Naive B cell (primary cell): ENCODE measurements around the gene RABIF. TPM values are rescaled to one million over a fixed set of nuclear protein-coding genes. Genes with fewer than 3 reads are reported as not detected.
A peak's percentile ranks its signal among the peaks of the same experiment; 100 is the strongest.

Experiments
- ATAC-seq, 2 donors: fragments of 150-1000 bp; cut with Tn5 transposase; 2 replicates each; pipeline ENCODE4 v1.10.0; 2021; ENCODE audit warnings: low read depth in 2 of 2, mild to moderate bottlenecking in 2 of 2, moderate library complexity in 2 of 2
- DNase-seq: peaks from one replicate; pipeline ENCODE4 v3.0.0; 2022
- H3K27ac Mint-ChIP-seq, 6 donors: one replicate each; pipeline ENCODE4 v1.8.0; 2020 to 2022; ENCODE audit warnings: mild to moderate bottlenecking in 6 of 6, mixed read lengths in 6 of 6, moderate library complexity in 5 of 6, inconsistent platforms in 2 of 6
- H3K27me3 Mint-ChIP-seq, 3 donors: one replicate each; pipeline ENCODE4 v1.8.0; 2021 to 2022; ENCODE audit warnings: mixed read lengths in 3 of 3, mild to moderate bottlenecking in 1 of 3
- H3K36me3 Mint-ChIP-seq, 2 donors: one replicate each; pipeline ENCODE4 v1.8.0; 2020 to 2022; ENCODE audit warnings: mixed read lengths in 2 of 2, inconsistent platforms in 1 of 2, mild to moderate bottlenecking in 1 of 2
- H3K4me1 Mint-ChIP-seq, 3 donors: one replicate each; pipeline ENCODE4 v1.8.0; 2020 to 2022; ENCODE audit warnings: mixed read lengths in 3 of 3, inconsistent platforms in 1 of 3, mild to moderate bottlenecking in 1 of 3, moderate library complexity in 1 of 3
- H3K4me3 Mint-ChIP-seq, 8 donors: one replicate each; pipeline ENCODE4 v1.8.0; 2020 to 2022; ENCODE audit warnings: mild to moderate bottlenecking in 8 of 8, mixed read lengths in 8 of 8, moderate library complexity in 8 of 8, inconsistent platforms in 2 of 8
- H3K9me3 Mint-ChIP-seq, 7 donors: one replicate each; pipeline ENCODE4 v1.8.0; 2020 to 2022; ENCODE audit warnings: mixed read lengths in 7 of 7, mild to moderate bottlenecking in 5 of 7, inconsistent platforms in 2 of 7, moderate library complexity in 1 of 7
- polyA plus RNA-seq, 6 donors: library from polyadenylated mRNA; unstranded; fragments of 300-500 nt; fragmentation: Illumina TruSeq; gene quantifications; one replicate each; pipeline ENCODE4 v1.2.3, GENCODE V29; 2021; ENCODE audit warnings: low read depth in 6 of 6

The RABIF gene
- polyA plus RNA-seq, 6 donors from 2014 or later: 13.9 to 25.0 (median 19.1) TPM

DNA sequence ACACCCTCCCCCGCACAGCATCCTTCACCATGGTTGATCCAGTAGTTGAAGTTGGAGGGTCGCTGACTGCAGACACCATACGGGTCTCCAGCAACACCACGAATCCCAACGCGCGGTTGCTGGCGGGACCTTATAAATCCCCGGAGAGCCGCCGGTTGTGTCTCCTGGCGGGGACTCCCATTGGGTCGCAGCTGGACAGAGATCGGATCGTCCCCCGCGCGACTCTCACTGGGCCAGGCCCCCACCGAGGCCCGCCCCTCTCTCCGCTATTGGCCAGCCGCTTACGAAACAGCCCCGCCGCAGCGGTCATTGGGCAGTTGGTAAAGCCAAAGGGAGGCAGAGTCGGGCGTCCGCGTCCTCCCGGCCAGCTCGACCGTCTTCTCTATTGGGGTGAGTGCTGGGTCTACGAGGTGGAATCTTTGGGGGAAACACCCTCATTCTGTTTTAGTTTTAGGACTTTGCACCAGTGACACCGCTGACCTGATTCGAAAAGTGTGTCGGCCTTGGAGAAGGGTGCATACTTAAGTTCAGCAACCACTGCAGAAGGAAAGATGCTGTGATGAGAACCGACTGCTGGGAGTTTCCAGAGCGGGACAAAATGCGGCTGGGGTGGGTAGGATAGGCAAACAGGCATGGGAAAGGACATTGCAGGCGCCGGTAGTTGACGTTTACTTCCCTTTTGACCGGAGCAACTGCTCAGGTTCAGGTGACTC, 27.4 kb downstream of the RABIF start:
- Mint-ChIP-seq H3K27ac (peak overlapping the region in 2 of 6 donors; percentile 38 to 55), H3K4me3 (peak overlapping the region; percentile 85 to 94 (median 92)), H3K4me1 (peaks cover 16 to 18% (median 16%) of the 10 kb centered on the region in 3 donors), H3K9me3 (no peaks in the 10 kb centered on the region), H3K36me3 (no peaks in the 10 kb centered on the region), H3K27me3 (peaks cover 13 to 51% (median 32%) of the 10 kb centered on the region in 3 donors)
- DNase-seq (peak; percentile 47), ATAC-seq (peak; percentile 75 to 78)

DNA sequence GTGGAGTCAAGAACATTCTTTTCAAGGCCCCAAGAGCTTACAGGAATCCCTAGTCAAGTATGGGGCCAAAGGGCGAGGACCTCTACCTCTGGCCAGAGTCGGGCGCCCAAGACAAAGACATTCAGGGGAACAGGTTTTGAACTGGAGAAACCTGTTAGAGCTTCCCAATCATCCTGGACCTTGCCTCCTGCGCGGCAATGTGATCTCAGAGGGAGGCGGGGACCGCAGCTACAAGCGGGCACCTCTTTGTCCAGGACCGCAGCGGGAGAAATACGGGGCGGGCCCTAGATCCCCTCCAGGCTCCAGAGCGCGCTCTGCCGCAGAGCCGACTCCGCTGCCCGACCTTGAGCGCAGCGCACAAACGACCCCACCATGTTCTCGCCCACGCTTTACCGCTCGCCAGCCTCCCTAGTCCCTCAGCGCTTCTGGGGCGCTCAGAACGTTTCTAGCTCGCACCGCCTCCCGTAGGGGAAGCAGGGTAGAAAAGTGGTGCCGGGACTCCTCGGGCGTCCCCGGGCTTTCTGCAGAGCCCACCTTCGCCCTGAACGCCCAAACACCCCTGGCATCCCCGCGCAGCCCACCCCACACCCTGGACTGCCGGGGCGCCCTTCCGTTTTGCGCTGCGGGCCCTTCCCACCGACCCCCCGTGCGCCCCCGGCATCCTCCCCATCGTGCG, 28.1 kb downstream of the RABIF start:
- Mint-ChIP-seq H3K27me3 (peaks cover 13 to 44% (median 26%) of the 10 kb centered on the region in 3 donors), H3K27ac (peak overlapping the region in 1 of 6 donors; percentile 38), H3K4me1 (peaks cover 16 to 18% (median 16%) of the 10 kb centered on the region in 3 donors), H3K36me3 (no peaks in the 10 kb centered on the region), H3K9me3 (no peaks in the 10 kb centered on the region), H3K4me3 (peak overlapping the region; percentile 85 to 94 (median 92))
- DNase-seq (peak; percentile 23), ATAC-seq (peak; percentile 71 to 73)

DNA sequence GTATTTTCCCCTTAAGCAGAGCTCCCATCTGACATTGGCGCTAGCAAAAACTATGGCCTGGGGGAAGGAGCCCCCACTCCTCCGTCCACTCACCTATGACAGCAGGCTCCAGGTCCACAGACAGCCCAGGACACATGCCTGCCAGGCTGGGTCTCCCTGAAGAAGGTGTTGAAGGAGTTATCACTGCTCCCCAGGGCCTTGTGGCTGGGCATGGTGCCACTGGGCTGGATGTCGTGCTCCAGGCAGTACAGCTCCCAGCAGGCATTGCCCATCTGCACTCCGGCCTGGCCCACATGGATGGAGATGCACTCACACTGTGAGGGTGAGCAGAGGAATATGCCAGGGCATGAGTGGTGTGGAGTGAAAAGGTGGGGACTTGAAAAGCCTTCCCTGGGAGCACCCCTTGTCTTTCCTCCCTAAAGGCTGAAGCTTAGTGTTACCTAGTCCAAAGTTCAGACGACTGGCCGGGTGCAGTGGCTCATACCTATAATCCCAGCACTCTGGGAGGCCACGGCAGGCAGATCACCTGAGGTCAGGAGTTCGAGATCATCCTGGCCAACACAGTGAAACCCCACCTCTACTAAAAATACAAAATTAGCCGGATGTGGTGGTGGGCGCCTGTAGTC, 30.0 kb downstream of the RABIF start:
- DNase-seq (no peak), ATAC-seq (no peak)
- Mint-ChIP-seq H3K9me3 (no peaks in the 10 kb centered on the region), H3K4me3 (no peak overlapping the region), H3K4me1 (peaks cover 16 to 18% (median 16%) of the 10 kb centered on the region in 3 donors), H3K27me3 (peaks cover 0 to 26% (median 17%) of the 10 kb centered on the region in 3 donors), H3K27ac (peak overlapping the region in 1 of 6 donors; percentile 10), H3K36me3 (no peaks in the 10 kb centered on the region)

DNA sequence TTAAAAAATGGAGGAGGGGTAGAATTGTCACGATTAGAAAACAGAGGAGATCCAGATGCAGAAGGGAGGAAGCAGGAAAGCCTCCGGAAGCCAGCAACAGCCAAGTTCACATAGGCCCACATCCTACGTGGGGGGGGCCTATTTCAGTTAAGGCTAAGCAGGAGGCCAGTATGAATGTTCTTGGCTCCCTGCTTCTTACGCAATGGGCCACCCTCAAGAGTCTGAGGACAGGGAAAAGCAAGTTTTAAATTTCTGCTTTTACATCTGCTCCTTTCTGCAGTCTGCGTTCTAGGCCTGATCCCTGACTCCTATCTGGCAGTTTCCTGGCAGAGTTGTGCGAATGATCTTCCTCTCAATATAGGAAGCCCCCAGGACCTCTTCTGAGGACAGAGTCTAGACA, 30.6 kb downstream of the RABIF start:
- Mint-ChIP-seq H3K27ac (no peak overlapping the region), H3K4me1 (peaks cover 16 to 18% (median 16%) of the 10 kb centered on the region in 3 donors), H3K27me3 (peaks cover 0 to 26% (median 12%) of the 10 kb centered on the region in 3 donors), H3K9me3 (no peaks in the 10 kb centered on the region), H3K36me3 (no peaks in the 10 kb centered on the region), H3K4me3 (no peak overlapping the region)
- no peak for DNase-seq
- no peak for ATAC-seq

DNA sequence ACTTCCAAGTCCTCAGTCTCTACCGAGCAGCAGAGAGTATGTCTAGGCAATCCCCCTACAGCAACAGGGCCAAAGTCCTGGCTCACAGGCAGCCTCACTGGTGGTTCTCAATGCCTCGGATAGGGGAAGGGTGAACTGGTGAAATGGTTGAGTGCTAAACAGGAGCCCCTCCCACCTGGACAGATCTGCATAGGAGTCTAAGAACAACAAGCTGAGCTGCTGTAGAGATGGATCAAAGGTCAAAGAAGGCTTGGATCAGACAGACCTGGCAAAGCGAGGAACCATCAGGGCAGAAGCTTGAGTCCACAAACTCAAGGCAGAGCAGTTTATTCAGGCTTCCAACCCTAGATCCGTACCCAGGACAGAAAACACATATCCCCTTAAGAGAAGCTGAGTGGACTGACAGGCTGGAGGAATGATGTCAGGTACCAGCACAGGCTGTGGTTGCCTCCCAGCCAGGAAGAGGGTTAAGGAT, 31.8 kb downstream of the RABIF start:
- no peak overlapping the region for H3K27ac Mint-ChIP-seq

DNA sequence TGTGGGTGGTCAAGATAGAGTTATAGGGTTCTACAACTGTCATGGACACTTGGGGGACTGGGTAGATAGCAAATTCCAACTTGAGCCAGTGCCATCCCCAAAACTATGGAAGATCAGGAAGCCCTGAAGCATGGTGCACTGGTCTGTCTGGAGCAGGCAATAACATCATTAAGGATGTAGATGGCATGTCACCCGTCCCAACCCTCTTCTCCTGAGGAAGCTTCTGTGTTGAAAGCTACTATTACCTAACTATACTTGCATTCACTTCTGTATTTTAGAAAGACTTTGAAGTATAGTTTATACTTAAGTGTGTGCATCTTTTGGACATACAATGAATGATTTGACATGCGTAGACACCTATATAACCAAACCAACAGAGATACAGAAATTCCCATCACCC, 32.9 kb downstream of the RABIF start:
- no peaks in the 10 kb centered on the region for H3K36me3 Mint-ChIP-seq
- no peak for DNase-seq
- no peak overlapping the region for H3K27ac Mint-ChIP-seq
- H3K27me3 Mint-ChIP-seq: peaks cover 0 to 14% (median 3%) of the 10 kb centered on the region in 3 donors
- H3K4me1 Mint-ChIP-seq: peaks cover 4 to 11% (median 4%) of the 10 kb centered on the region in 3 donors
- no peak for ATAC-seq
- H3K9me3 Mint-ChIP-seq: no peaks in the 10 kb centered on the region
- no peak overlapping the region for H3K4me3 Mint-ChIP-seq

More for the DNA sequence above, 31.8 kb downstream of the RABIF start:
- peaks cover 16 to 18% (median 16%) of the 10 kb centered on the region in 3 donors for H3K4me1 Mint-ChIP-seq
- H3K27me3 Mint-ChIP-seq: peaks cover 0 to 26% (median 9%) of the 10 kb centered on the region in 3 donors
- H3K9me3 Mint-ChIP-seq: no peaks in the 10 kb centered on the region
- DNase-seq (no peak), ATAC-seq (no peak)
- H3K4me3 Mint-ChIP-seq: peak overlapping the region in 1 of 8 donors; percentile 65
- no peaks in the 10 kb centered on the region for H3K36me3 Mint-ChIP-seq

DNA sequence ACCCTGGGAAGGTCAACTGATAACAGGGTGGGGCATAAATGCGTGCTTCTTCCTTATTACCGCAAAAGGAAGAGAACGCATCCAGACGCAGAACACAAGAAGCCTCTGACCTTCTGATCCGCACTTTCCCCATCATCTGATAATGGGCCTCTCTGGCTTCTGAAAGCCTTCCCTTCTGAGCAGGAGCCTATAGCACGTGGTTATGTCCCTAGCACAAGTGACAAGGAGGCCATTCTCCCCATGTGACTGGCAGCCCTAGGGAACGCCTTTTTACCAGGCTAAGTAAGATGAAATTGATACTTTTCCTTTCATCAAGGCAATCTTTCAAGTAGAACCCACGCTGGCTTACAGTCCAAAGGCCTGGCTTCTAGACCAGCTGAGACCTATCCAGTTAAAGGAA, 34.2 kb downstream of the RABIF start:
- no peak for DNase-seq
- Mint-ChIP-seq H3K27me3 (peaks cover 0 to 7% (median 2%) of the 10 kb centered on the region in 3 donors), H3K4me3 (no peak overlapping the region), H3K36me3 (no peaks in the 10 kb centered on the region), H3K9me3 (no peaks in the 10 kb centered on the region), H3K4me1 (peaks cover 5 to 9% (median 6%) of the 10 kb centered on the region in 3 donors), H3K27ac (peak overlapping the region in 1 of 6 donors; percentile 61)
- ATAC-seq: no peak

DNA sequence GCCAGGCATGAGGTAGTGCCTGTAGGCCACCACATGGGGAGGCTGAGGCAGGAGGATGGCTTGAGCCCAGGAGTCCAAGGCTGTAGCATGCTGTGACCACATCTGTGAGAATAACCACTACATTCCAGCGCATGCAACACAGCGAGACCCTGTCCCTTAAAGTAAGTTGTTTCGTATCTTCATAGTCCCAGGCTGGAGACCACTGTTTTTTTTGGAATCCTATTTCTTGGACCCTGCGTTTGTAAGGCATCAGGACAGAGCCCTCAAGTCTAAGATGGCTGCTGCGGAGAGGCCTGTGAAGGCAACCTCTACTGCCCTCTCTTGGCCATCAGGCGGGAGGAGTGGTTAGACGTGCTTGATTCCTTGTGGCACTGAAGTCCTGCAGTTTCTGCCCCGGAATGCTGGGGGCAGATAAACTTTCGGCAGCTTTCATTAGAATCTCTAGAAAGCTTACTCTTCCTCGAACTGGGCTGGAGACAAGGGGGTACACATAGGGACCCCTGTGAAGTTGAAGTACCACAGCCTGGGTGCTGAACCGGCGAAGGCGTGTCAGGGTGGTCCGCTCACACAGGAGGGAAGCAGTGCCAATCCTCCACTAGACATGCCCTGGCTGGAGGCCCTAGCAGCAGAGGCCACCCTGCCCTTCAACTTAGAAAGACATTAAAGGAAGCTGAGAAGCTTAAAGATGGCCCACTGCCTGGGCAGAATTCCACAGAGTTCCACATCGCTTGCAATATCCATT, 36.6 kb downstream of the RABIF start:
- no peaks in the 10 kb centered on the region for H3K27me3 Mint-ChIP-seq
- H3K4me3 Mint-ChIP-seq: no peak overlapping the region
- DNase-seq: no peak
- no peaks in the 10 kb centered on the region for H3K9me3 Mint-ChIP-seq
- H3K27ac Mint-ChIP-seq: peak overlapping the region in 1 of 6 donors; percentile 33
- peak; percentile 32 to 50 for ATAC-seq
- no peaks in the 10 kb centered on the region for H3K36me3 Mint-ChIP-seq
- H3K4me1 Mint-ChIP-seq: peaks cover 6 to 14% (median 13%) of the 10 kb centered on the region in 3 donors

DNA sequence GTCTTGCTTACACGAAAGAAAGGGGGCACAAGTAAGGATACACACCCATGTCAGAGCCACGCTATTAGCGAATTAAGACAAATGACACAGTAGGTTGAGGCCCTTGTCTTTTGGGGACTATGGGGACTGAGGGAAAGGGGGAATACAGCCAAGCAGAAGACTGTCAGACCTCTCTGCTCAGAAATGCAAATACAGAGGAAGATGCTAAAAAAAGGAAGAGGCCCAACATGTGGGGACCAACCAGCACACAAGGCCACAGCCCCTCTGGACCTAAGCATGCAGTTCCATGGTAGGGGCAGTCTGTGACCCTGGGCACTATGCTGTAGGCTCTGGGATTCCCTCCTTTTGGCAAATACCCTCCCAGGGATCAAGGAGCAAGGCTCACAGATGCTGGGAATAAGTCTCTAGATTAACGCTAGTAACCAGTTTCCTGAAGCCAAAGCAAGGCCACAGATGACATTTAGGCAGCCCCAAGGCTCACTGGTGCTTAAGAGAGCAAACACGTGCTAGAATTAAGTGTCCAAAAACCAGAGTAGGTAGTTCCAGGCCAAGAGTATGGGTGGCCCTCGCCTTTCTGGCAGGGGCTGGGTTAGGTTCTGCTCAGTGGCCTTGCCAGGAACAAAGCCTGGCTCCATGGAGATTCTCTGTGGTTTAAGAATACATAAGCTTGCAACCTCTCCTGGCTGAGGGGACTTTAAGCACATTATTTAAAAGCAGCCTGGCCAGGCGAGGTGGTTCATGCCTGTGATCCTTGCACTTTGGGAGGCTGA, 38.2 kb downstream of the RABIF start:
- H3K27me3 Mint-ChIP-seq: peaks cover 0 to under 1% (median 0%) of the 10 kb centered on the region in 3 donors
- DNase-seq: no peak
- no peaks in the 10 kb centered on the region for H3K9me3 Mint-ChIP-seq
- H3K4me1 Mint-ChIP-seq: peaks cover 6 to 14% (median 13%) of the 10 kb centered on the region in 3 donors
- peak overlapping the region in 1 of 8 donors; percentile 16 for H3K4me3 Mint-ChIP-seq
- peak overlapping the region in 3 of 6 donors; percentile 1 to 80 (median 74) for H3K27ac Mint-ChIP-seq
- no peaks in the 10 kb centered on the region for H3K36me3 Mint-ChIP-seq
- ATAC-seq: no peak

DNA sequence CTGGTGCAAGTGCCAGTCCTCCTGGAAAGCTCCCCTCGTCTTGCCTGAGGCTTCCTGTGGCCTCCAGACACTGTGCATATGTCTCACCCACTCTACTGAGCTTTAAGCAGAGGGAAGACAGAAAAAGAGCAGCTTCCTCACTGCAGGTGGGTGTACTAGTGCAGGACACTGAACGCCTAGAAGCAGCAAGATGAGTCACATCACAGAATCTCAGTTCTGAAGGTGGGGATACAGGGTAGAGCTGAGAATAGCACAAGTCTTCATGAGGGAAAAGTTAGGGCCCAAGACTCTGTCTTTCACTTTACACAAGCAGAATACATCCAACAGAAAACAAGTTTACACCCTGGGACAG, 40.8 kb downstream of the RABIF start:
- ATAC-seq (peak; percentile 30 to 55), DNase-seq (no peak)
- Mint-ChIP-seq H3K9me3 (no peaks in the 10 kb centered on the region), H3K4me3 (peak overlapping the region in 1 of 8 donors; percentile 42), H3K27ac (peak overlapping the region in 1 of 6 donors; percentile 50), H3K36me3 (no peaks in the 10 kb centered on the region), H3K27me3 (peaks cover 0 to 5% (median 0%) of the 10 kb centered on the region in 3 donors), H3K4me1 (peaks cover 6 to 14% (median 13%) of the 10 kb centered on the region in 3 donors)

DNA sequence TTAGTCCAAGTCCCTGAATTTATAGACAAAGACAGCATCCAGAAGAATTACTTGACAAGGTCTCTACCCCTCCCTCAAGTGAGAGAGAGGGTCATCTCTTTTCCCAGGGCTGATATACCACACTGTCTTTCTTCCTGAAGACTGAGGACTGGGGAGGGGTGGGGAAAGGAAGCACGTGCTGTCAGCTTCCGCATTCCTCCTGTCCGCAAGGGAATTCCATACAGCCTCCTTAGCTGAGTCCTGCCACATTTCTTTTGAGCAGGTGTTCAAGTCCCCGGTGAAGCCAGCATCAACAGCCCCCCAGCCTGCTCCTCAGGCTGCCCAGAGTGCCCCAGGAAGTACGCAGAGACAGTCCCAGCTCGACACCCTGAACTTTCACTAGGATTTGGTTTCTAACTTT, 44.0 kb downstream of the RABIF start:
- peaks cover 0 to 11% (median 9%) of the 10 kb centered on the region in 3 donors for H3K4me1 Mint-ChIP-seq

DNA sequence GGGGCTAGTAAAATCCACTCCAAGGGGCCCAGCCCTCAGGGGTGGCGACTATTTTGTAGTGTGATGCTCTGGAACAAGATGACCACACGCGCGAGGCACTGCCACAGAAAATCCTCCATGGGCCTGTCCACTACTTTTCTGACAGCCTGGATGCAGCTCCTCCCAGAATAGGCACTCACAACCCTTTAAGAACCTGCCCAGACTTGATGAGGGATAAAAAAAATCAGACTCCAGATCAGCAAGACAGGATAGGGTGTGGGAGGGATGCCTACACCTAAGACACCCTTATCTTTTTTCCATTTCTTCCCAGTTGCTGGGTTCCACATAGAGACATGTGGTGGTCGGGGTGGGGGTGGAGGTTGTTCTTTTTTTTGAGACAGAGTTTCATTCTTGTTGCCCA, 44.7 kb downstream of the RABIF start:
- Mint-ChIP-seq H3K27me3 (peaks cover 0 to 13% (median 0%) of the 10 kb centered on the region in 3 donors), H3K9me3 (no peaks in the 10 kb centered on the region), H3K36me3 (no peaks in the 10 kb centered on the region), H3K4me1 (peaks cover 0 to 9% (median 6%) of the 10 kb centered on the region in 3 donors), H3K27ac (no peak overlapping the region), H3K4me3 (no peak overlapping the region)
- no peak for DNase-seq
- no peak for ATAC-seq

More for the DNA sequence above, 44.0 kb downstream of the RABIF start:
- Mint-ChIP-seq H3K4me3 (no peak overlapping the region), H3K9me3 (no peaks in the 10 kb centered on the region), H3K36me3 (no peaks in the 10 kb centered on the region), H3K27ac (no peak overlapping the region), H3K27me3 (peaks cover 0 to 13% (median 0%) of the 10 kb centered on the region in 3 donors)
- no peak for ATAC-seq
- DNase-seq: no peak
